Natural killer cell (primary cell): ENCODE results near the gene CHTF8. TPM values are rescaled to one million over a fixed set of nuclear protein-coding genes. Genes with fewer than 3 reads are reported as not detected.

Experiments
- ATAC-seq, 3 donors: fragments of 150-1000 bp in 2 of 3; fragments of 200-7000 bp in 1 of 3; cut with Tn5 transposase; 1 replicate in 1 of 3; 2 replicates in 2 of 3; pipeline ENCODE4 v1.10.0; 2021; ENCODE audit warnings: mild to moderate bottlenecking in 2 of 3, moderate library complexity in 2 of 3
- DNase-seq, 2 donors: peaks; one replicate each; pipeline versions ENCODE4 v3.0.0 to v3.0.0-alpha.2; 2013 to 2021; ENCODE audit warnings: mixed read lengths in 1 of 2
- H3K27ac ChIP-seq: one replicate; pipeline ENCODE4 v1.5.1; 2013; ENCODE audit warnings: mild to moderate bottlenecking, low read length
- H3K27me3 ChIP-seq: one replicate; pipeline ENCODE4 v1.6.1; 2013; ENCODE audit warnings: low read length; ENCODE audit not compliant: control insufficient read depth, insufficient read depth
- H3K36me3 ChIP-seq: one replicate; pipeline ENCODE4 v1.6.1; 2013; ENCODE audit warnings: low read length; ENCODE audit not compliant: control insufficient read depth, insufficient read depth
- H3K4me1 ChIP-seq: one replicate; pipeline ENCODE4 v1.6.1; 2013; ENCODE audit warnings: low read length; ENCODE audit not compliant: control insufficient read depth, insufficient read depth
- H3K4me3 ChIP-seq: one replicate; pipeline ENCODE4 v1.5.1; 2013; ENCODE audit warnings: low read length
- H3K9me3 ChIP-seq: one replicate; pipeline ENCODE4 v1.6.1; 2013; ENCODE audit warnings: low read length; ENCODE audit not compliant: control insufficient read depth, insufficient read depth
- H3K27ac Mint-ChIP-seq, 2 donors: one replicate each; pipeline ENCODE4 v1.8.0; 2022; ENCODE audit warnings: mild to moderate bottlenecking in 2 of 2, mixed read lengths in 2 of 2, moderate library complexity in 1 of 2
- H3K27me3 Mint-ChIP-seq, 2 donors: one replicate each; pipeline ENCODE4 v1.8.0; 2022; ENCODE audit warnings: low read depth in 2 of 2, mixed read lengths in 2 of 2
- H3K36me3 Mint-ChIP-seq: one replicate; pipeline ENCODE4 v1.8.0; 2022; ENCODE audit warnings: mixed read lengths
- H3K4me1 Mint-ChIP-seq, 2 donors: one replicate each; pipeline ENCODE4 v1.8.0; 2022; ENCODE audit warnings: mixed read lengths in 2 of 2
- H3K4me3 Mint-ChIP-seq: one replicate; pipeline ENCODE4 v1.8.0; 2022; ENCODE audit warnings: mild to moderate bottlenecking, moderate library complexity, mixed read lengths
- H3K9me3 Mint-ChIP-seq, 2 donors: one replicate each; pipeline ENCODE4 v1.8.0; 2022; ENCODE audit warnings: mixed read lengths in 2 of 2
- WGBS: methylation state at CpG from one replicate; pipeline ENCODE4 v1.1.7; 2013; ENCODE audit warnings: missing lambda C conversion rate; ENCODE audit not compliant: insufficient coverage; 5-methylcytosine and 5-hydroxymethylcytosine counted together
- intact Hi-C: fragments of 100-400 bp; cut with micrococcal nuclease; formaldehyde crosslinking; loops from one replicate; pipeline ENCODE4 v1.14.2; 2022
- total RNA-seq, 4 donors: library from RNA; stranded (reverse); fragments of 120-200 nt in 1 of 4; gene quantifications; one replicate each; pipeline versions ENCODE4 v1.2.3 to v1.2.4, GENCODE V29; 2013 to 2022
- TF ChIP-seq, protein P1 (sequence below): fragments of 200-600 bp; IDR thresholded peaks from one replicate; pipeline ENCODE4 v1.8.0; 2022; ENCODE audit warnings: antibody characterized with exemption

Gene CHTF8
- total RNA-seq, 3 donors from 2014 or later (not counting 1 experiment from before 2014, with no cell fraction given): 45.7 to 76.5 (median 74.2) TPM

DNA sequence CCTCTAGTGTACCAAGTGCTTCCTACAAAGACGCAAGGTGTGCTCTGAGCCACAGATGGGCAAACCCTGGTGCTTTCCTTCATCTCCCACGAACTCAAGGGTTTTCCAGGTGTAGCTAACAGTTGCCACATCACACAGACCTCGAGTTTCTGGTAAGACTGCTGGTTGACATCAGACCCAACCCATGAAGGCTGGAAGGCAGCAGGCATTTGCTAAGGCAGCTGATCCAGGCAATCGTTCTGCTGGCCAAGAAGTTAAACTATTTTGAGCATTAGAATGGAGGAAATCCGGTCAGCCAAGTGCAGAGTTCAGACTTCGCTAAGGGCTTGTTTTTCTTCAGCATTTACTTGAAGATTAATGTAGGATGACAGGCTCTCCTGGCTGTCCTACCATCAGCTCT lies 15.5 kb downstream of the CHTF8 start:
- Histone ChIP-seq H3K9me3 (no peaks in the 10 kb centered on the region), H3K27me3 (no peaks in the 10 kb centered on the region), H3K36me3 (peaks cover 58% of the 10 kb centered on the region), H3K4me1 (no peaks in the 10 kb centered on the region), H3K27ac (no peak overlapping the region), H3K4me3 (no peak overlapping the region)
- no peak overlapping the region for H3K4me3 Mint-ChIP-seq
- no peak for ATAC-seq
- TF ChIP-seq, protein P1, sequence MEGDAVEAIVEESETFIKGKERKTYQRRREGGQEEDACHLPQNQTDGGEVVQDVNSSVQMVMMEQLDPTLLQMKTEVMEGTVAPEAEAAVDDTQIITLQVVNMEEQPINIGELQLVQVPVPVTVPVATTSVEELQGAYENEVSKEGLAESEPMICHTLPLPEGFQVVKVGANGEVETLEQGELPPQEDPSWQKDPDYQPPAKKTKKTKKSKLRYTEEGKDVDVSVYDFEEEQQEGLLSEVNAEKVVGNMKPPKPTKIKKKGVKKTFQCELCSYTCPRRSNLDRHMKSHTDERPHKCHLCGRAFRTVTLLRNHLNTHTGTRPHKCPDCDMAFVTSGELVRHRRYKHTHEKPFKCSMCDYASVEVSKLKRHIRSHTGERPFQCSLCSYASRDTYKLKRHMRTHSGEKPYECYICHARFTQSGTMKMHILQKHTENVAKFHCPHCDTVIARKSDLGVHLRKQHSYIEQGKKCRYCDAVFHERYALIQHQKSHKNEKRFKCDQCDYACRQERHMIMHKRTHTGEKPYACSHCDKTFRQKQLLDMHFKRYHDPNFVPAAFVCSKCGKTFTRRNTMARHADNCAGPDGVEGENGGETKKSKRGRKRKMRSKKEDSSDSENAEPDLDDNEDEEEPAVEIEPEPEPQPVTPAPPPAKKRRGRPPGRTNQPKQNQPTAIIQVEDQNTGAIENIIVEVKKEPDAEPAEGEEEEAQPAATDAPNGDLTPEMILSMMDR: no peak
- WGBS: 79% methylated on average over 6 of the region's 6 CpGs
- DNase-seq: no peak
- H3K4me1 Mint-ChIP-seq: peaks cover 0 to 10% of the 10 kb centered on the region in 2 donors
- no peaks in the 10 kb centered on the region for H3K36me3 Mint-ChIP-seq
- H3K27ac Mint-ChIP-seq: no peak overlapping the region
- intact Hi-C loops: no loop called here
- H3K9me3 Mint-ChIP-seq: no peaks in the 10 kb centered on the region
- H3K27me3 Mint-ChIP-seq: no peaks in the 10 kb centered on the region

DNA sequence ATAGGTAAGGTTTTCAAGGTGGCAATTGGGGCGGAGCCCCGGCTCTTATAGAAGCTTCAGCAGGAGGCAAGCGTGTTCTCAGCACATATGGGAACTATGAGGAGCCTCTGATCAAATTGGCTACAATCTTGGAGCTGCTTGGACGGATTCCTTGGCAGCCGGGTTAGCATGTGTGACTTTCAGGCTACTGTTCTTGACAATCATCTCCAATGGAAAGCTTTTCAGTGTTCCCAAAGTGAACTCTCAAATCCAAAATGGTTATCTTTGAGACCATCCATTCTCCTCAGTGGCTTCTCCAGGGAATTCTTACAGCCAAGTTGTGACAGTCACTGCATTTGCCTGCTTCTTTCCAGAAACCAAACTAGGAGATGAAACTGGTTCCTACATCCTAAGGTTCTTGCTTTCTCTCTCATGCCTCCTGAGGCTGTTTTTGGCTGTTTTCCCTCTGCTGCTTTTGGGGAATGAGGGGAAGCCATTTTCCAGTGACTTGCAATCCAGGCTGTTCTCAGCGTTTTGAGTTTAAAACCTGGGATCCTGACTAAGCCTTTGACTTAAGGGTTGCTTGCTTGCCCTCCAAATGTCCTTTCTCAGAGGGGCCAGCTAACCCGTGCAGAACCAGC lies 16.0 kb downstream of the CHTF8 start:
- H3K27ac Mint-ChIP-seq: no peak overlapping the region
- Histone ChIP-seq H3K36me3 (peaks cover 58% of the 10 kb centered on the region), H3K27ac (no peak overlapping the region), H3K4me3 (no peak overlapping the region), H3K9me3 (no peaks in the 10 kb centered on the region), H3K4me1 (no peaks in the 10 kb centered on the region), H3K27me3 (no peaks in the 10 kb centered on the region)
- H3K9me3 Mint-ChIP-seq: no peaks in the 10 kb centered on the region
- no peak for ATAC-seq
- intact Hi-C loops: no loop called here
- peaks cover 0 to 10% of the 10 kb centered on the region in 2 donors for H3K4me1 Mint-ChIP-seq
- H3K36me3 Mint-ChIP-seq: no peaks in the 10 kb centered on the region
- TF ChIP-seq, protein P1: no peak
- no peaks in the 10 kb centered on the region for H3K27me3 Mint-ChIP-seq
- WGBS: 97% methylated on average over 7 of the region's 7 CpGs
- no peak for DNase-seq
- no peak overlapping the region for H3K4me3 Mint-ChIP-seq

DNA sequence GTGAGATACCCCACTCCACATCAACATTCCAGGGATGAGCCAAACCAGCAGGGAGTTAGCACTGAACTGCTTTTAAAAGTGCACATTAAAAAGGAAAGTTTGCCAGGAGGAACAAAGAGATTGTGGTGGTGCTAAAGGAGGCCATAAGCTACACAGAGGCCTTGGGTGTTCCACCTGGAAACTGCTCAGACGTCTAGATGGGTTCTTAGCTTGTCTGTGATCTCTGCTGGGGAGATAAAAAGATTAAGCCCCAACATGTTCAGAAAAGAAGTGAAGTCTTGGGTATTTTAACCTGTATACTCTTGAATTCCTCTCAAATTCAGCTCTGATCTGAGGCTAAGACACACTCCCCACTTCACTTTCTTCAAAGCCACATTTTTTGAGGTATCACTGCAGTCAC lies 16.6 kb downstream of the CHTF8 start:
- Mint-ChIP-seq H3K4me1 (peaks cover 0 to 10% of the 10 kb centered on the region in 2 donors), H3K36me3 (no peaks in the 10 kb centered on the region), H3K27ac (no peak overlapping the region), H3K4me3 (no peak overlapping the region), H3K27me3 (no peaks in the 10 kb centered on the region), H3K9me3 (no peaks in the 10 kb centered on the region)
- ATAC-seq (no peak), DNase-seq (no peak)
- H3K4me1 ChIP-seq: no peaks in the 10 kb centered on the region
- TF ChIP-seq, protein P1: no peak
- intact Hi-C loops: no loop called here
- peaks cover 53% of the 10 kb centered on the region for H3K36me3 ChIP-seq
- no peaks in the 10 kb centered on the region for H3K27me3 ChIP-seq
- no peak overlapping the region for H3K4me3 ChIP-seq
- WGBS: 42% methylated on average over 1 of the region's 1 CpG
- H3K9me3 ChIP-seq: no peaks in the 10 kb centered on the region
- H3K27ac ChIP-seq: no peak overlapping the region

DNA sequence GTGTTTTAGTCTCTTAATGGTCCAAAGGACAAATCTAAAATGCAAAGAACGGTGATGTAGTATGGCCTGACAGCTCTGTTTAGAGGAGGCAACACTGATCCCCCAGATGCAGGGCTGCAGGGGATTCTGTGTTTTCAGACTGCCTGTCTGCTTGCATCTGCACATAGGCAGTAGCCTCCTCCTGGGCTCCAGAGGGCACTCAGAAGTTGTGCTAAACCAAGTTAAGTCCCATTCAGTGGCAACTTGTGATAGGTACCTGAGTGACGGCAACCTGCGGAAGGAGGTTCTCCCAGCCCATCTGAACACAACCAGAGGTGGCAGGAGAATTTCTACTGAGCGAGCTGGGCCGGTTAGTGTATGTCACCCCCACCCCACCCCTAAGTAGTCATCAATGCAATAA lies 17.0 kb downstream of the CHTF8 start:
- ATAC-seq (no peak), DNase-seq (no peak)
- no peaks in the 10 kb centered on the region for H3K9me3 ChIP-seq
- no peak overlapping the region for H3K27ac ChIP-seq
- Mint-ChIP-seq H3K9me3 (no peaks in the 10 kb centered on the region), H3K27me3 (no peaks in the 10 kb centered on the region), H3K36me3 (no peaks in the 10 kb centered on the region), H3K4me1 (peaks cover 0 to 10% of the 10 kb centered on the region in 2 donors), H3K4me3 (no peak overlapping the region), H3K27ac (no peak overlapping the region)
- H3K27me3 ChIP-seq: no peaks in the 10 kb centered on the region
- no peaks in the 10 kb centered on the region for H3K4me1 ChIP-seq
- intact Hi-C loops: no loop called here
- peaks cover 50% of the 10 kb centered on the region for H3K36me3 ChIP-seq
- TF ChIP-seq, protein P1: no peak
- H3K4me3 ChIP-seq: no peak overlapping the region
- WGBS: 97% methylated on average over 5 of the region's 5 CpGs
